NB4 (cell line): ENCODE results near the gene CCDC177.
A peak's percentile ranks its signal among the peaks of the same experiment; 100 is the strongest.

Experiments used
- DNase-seq: peaks from one replicate; pipeline ENCODE4 v3.0.0; 2010; ENCODE audit warnings: low read depth
- H3K4me3 ChIP-seq: one replicate; pipeline ENCODE4 v1.5.1; 2011; ENCODE audit warnings: mild to moderate bottlenecking, low read depth, low read length, moderate library complexity
- CTCF ChIP-seq: IDR thresholded peaks from one replicate; pipeline ENCODE4 v1.5.1; 2012; ENCODE audit warnings: low read depth, low read length
- MAX ChIP-seq: IDR thresholded peaks from 2 replicates; pipeline ENCODE4 v1.6.1; 2011; ENCODE audit warnings: low read depth, low read length
- MYC ChIP-seq: IDR thresholded peaks from 2 replicates; pipeline ENCODE4 v1.6.1; 2011; ENCODE audit warnings: low read depth, low read length
- POLR2A ChIP-seq: IDR thresholded peaks from 2 replicates; pipeline ENCODE4 v1.6.1; 2011; ENCODE audit warnings: mild to moderate bottlenecking; ENCODE audit not compliant: insufficient read length; ENCODE audit errors: extremely low read depth

The CCDC177 gene

GRCh38 chr14:69573205-69573830, 1.4 kb downstream of the CCDC177 start:
- DNase-seq, result no peak
- no peak for TF ChIP-seq POLR2A
- TF ChIP-seq MYC, result no peak
- TF ChIP-seq MAX, result no peak
- TF ChIP-seq CTCF, result no peak
- H3K4me3 ChIP-seq, result no peak overlapping the region

GRCh38 chr14:69572841-69573135, 1.9 kb downstream of the CCDC177 start:
- no peak for DNase-seq
- no peak for TF ChIP-seq CTCF
- no peak for TF ChIP-seq MYC
- no peak for TF ChIP-seq POLR2A
- TF ChIP-seq MAX, result no peak
- H3K4me3 ChIP-seq, result no peak overlapping the region

- peak; percentile 8 for DNase-seq
- H3K4me3 ChIP-seq, result no peak overlapping the region
- TF ChIP-seq CTCF (no peak), MAX (no peak), MYC (no peak), POLR2A (no peak)
These were observed 2.4 kb downstream of the CCDC177 start for GRCh38 chr14:69572030-69572840.

GRCh38 chr14:69571449-69572029, 3.1 kb downstream of the CCDC177 start:
- TF ChIP-seq MYC, result no peak
- no peak for TF ChIP-seq POLR2A
- no peak overlapping the region for H3K4me3 ChIP-seq
- DNase-seq, result no peak

GRCh38 chr14:69570836-69571330, 3.8 kb downstream of the CCDC177 start:
- no peak for TF ChIP-seq CTCF
- no peak for TF ChIP-seq POLR2A
- no peak for TF ChIP-seq MAX
- TF ChIP-seq MYC, result no peak
- H3K4me3 ChIP-seq, result no peak overlapping the region
- DNase-seq, result no peak

- no peak for DNase-seq
- TF ChIP-seq POLR2A, result no peak
- TF ChIP-seq MYC, result no peak
- no peak for TF ChIP-seq MAX
- TF ChIP-seq CTCF, result no peak
These were observed 4.8 kb downstream of the CCDC177 start for GRCh38 chr14:69569859-69570258.

More at GRCh38 chr14:69569859-69570258, 4.8 kb downstream of the CCDC177 start:
- no peak overlapping the region for H3K4me3 ChIP-seq
